ENCODE data around the gene MGAT4C.

Gene MGAT4C

GRCh38 chr12:86216591-86216990 is 39.6 kb downstream of the MGAT4C start:
- TF ChIP-seq, protein P1, sequence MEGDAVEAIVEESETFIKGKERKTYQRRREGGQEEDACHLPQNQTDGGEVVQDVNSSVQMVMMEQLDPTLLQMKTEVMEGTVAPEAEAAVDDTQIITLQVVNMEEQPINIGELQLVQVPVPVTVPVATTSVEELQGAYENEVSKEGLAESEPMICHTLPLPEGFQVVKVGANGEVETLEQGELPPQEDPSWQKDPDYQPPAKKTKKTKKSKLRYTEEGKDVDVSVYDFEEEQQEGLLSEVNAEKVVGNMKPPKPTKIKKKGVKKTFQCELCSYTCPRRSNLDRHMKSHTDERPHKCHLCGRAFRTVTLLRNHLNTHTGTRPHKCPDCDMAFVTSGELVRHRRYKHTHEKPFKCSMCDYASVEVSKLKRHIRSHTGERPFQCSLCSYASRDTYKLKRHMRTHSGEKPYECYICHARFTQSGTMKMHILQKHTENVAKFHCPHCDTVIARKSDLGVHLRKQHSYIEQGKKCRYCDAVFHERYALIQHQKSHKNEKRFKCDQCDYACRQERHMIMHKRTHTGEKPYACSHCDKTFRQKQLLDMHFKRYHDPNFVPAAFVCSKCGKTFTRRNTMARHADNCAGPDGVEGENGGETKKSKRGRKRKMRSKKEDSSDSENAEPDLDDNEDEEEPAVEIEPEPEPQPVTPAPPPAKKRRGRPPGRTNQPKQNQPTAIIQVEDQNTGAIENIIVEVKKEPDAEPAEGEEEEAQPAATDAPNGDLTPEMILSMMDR (conservative IDR thresholded peaks at IDR 0.05; ENCODE audit: control insufficient read depth, insufficient read depth, low read depth, low read length), result no peak
- no peak overlapping the region for H3K4me3 ChIP-seq (ENCODE audit: control insufficient read depth, low read depth, low read length)
- no peak for DNase-seq (ENCODE audit: low read depth)

- TF ChIP-seq, protein P1 (conservative IDR thresholded peaks at IDR 0.05; ENCODE audit: control insufficient read depth, insufficient read depth, low read depth, low read length), result no peak
- H3K4me3 ChIP-seq (ENCODE audit: control insufficient read depth, low read depth, low read length), result no peak overlapping the region
- no peak for DNase-seq (ENCODE audit: low read depth)
Measured at GRCh38 chr12:86213012-86213411, 43.2 kb downstream of the MGAT4C start.

GRCh38 chr12:86198696-86199444 is 57.3 kb downstream of the MGAT4C start:
- no peak overlapping the region for H3K4me3 ChIP-seq (ENCODE audit: control insufficient read depth, low read depth, low read length)
- DNase-seq (ENCODE audit: low read depth), result no peak
- TF ChIP-seq, protein P1 (conservative IDR thresholded peaks at IDR 0.05; ENCODE audit: control insufficient read depth, insufficient read depth, low read depth, low read length), result no peak

DNA sequence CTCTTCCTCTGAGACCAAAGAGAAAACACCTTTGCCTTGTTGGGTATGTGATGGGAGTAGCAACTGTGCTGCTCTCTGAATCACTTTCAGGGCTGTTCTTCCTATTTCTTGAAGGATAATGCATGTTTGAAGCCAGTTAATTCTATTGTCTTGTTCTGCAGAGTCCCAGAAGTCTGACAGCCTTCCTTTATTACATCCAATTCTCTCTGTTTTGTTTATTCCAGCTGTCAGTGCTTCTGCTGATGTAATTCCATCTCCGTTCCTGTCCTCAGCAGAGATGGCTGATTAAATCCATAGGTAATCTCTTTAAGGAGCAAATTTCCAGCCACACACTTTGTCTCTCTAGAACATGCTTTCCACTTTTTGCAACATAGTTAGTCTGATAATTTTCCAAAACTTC is 59.7 kb downstream of the MGAT4C start:
- TF ChIP-seq, protein P1 (conservative IDR thresholded peaks at IDR 0.05; ENCODE audit: control insufficient read depth, insufficient read depth, low read depth, low read length), result no peak
- no peak for DNase-seq (ENCODE audit: low read depth)
- no peak overlapping the region for H3K4me3 ChIP-seq (ENCODE audit: control insufficient read depth, low read depth, low read length)

- H3K4me3 ChIP-seq (ENCODE audit: control insufficient read depth, low read depth, low read length), result no peak overlapping the region
- TF ChIP-seq, protein P1 (conservative IDR thresholded peaks at IDR 0.05; ENCODE audit: control insufficient read depth, insufficient read depth, low read depth, low read length), result no peak
- no peak for DNase-seq (ENCODE audit: low read depth)
Measured at GRCh38 chr12:86194721-86195120, 61.5 kb downstream of the MGAT4C start.

- H3K4me3 ChIP-seq (ENCODE audit: control insufficient read depth, low read depth, low read length), result no peak overlapping the region
- DNase-seq (ENCODE audit: low read depth), result peak; percentile 32
- TF ChIP-seq, protein P1 (conservative IDR thresholded peaks at IDR 0.05; ENCODE audit: control insufficient read depth, insufficient read depth, low read depth, low read length), result no peak
Measured at GRCh38 chr12:86193931-86194330, 62.3 kb downstream of the MGAT4C start.

Data from fibroblast of mammary gland (primary cell).